ENCODE results near the gene KCNK10.

DNA sequence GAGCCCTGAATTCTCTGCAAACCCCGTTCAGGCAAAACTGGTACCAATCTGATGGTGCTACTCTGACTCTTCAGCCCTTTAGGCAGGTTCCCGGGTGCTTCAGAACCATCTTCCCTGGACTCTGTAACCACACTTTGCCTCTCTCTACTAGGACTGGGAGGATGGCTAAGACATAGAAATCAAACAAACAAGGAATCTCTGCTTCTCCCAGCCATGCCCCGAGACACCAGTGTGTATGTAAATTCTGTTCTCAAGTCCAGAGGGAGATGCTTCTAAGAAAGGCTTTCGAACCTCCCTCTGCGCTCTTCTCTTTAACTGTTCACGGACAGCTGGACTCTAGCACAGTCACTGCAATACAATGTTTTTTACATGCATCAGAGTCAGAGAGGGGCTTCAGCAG, 1.9 kb upstream of the KCNK10 start:
- no peak for TF ChIP-seq CTCF (conservative IDR thresholded peaks at IDR 0.05; ENCODE audit: low read depth, low read length)
- TF ChIP-seq EZH2 (IDR thresholded peaks at IDR 0.05; ENCODE audit: borderline replicate concordance, low read depth, low read length, poor library complexity, severe bottlenecking): no peak
